Activated T-cell treated with anti-CD3 and anti-CD28 coated beads, Interleukin-2, amount 50 U/mL, for 72 hours (primary cell): ENCODE measurements around the gene COL9A3. TPM values are rescaled to one million over a fixed set of nuclear protein-coding genes. Genes with fewer than 3 reads are reported as not detected.
A peak's percentile ranks its signal among the peaks of the same experiment; 100 is the strongest.

Source experiments
- ATAC-seq, 2 donors: fragments of 150-1000 bp; cut with Tn5 transposase; replicated peaks in 1 of 2; 2 replicates each; pipeline ENCODE4 v1.10.0; 2021; ENCODE audit warnings: moderate library complexity in 2 of 2, mild to moderate bottlenecking in 1 of 2
- DNase-seq, 2 donors: peaks; one replicate each; pipeline ENCODE4 v3.0.0; 2021 to 2022; ENCODE audit warnings: mixed read lengths in 1 of 2
- H3K27ac Mint-ChIP-seq: one replicate; pipeline ENCODE4 v1.8.0; 2022; ENCODE audit warnings: mild to moderate bottlenecking, moderate library complexity, mixed read lengths
- H3K27me3 Mint-ChIP-seq: one replicate; pipeline ENCODE4 v1.8.0; 2022; ENCODE audit warnings: low read depth, mixed read lengths
- H3K36me3 Mint-ChIP-seq, 2 donors: one replicate each; pipeline ENCODE4 v1.8.0; 2022; ENCODE audit warnings: mixed read lengths in 2 of 2, mild to moderate bottlenecking in 1 of 2; ENCODE audit not compliant: insufficient read depth in 2 of 2
- H3K4me1 Mint-ChIP-seq: one replicate; pipeline ENCODE4 v1.8.0; 2022; ENCODE audit warnings: low read depth, mixed read lengths
- H3K4me3 Mint-ChIP-seq, 2 donors: one replicate each; pipeline ENCODE4 v1.8.0; 2022; ENCODE audit warnings: mild to moderate bottlenecking in 2 of 2, mixed read lengths in 2 of 2, moderate library complexity in 2 of 2
- H3K9me3 Mint-ChIP-seq, 2 donors: one replicate each; pipeline ENCODE4 v1.8.0; 2022; ENCODE audit warnings: mixed read lengths in 2 of 2
- total RNA-seq, 2 donors: library from RNA; stranded (reverse); gene quantifications; one replicate each; pipeline ENCODE4 v1.2.3, GENCODE V29; 2022

Gene COL9A3
- total RNA-seq, 2 donors from 2014 or later, result 0.31 to 0.46 TPM

- Mint-ChIP-seq H3K9me3 (no peaks in the 10 kb centered on the region), H3K36me3 (no peaks in the 10 kb centered on the region), H3K4me1 (peaks cover 15% of the 10 kb centered on the region), H3K27me3 (no peaks in the 10 kb centered on the region), H3K4me3 (no peak overlapping the region), H3K27ac (no peak overlapping the region)
- DNase-seq (no peak), ATAC-seq (no peak)
These were observed 34.0 kb upstream of the COL9A3 start for GRCh38 chr20:62782893-62783278.

GRCh38 chr20:62784497-62784896, 32.4 kb upstream of the COL9A3 start:
- Mint-ChIP-seq H3K36me3 (no peaks in the 10 kb centered on the region), H3K9me3 (no peaks in the 10 kb centered on the region), H3K27me3 (no peaks in the 10 kb centered on the region), H3K4me1 (peaks cover 15% of the 10 kb centered on the region), H3K4me3 (no peak overlapping the region), H3K27ac (no peak overlapping the region)
- no peak for DNase-seq
- no peak for ATAC-seq

- H3K4me3 Mint-ChIP-seq, result no peak overlapping the region
- H3K36me3 Mint-ChIP-seq, result no peaks in the 10 kb centered on the region
- H3K4me1 Mint-ChIP-seq, result peaks cover 15% of the 10 kb centered on the region
These were observed 31.5 kb upstream of the COL9A3 start for GRCh38 chr20:62785393-62785792.

DNA sequence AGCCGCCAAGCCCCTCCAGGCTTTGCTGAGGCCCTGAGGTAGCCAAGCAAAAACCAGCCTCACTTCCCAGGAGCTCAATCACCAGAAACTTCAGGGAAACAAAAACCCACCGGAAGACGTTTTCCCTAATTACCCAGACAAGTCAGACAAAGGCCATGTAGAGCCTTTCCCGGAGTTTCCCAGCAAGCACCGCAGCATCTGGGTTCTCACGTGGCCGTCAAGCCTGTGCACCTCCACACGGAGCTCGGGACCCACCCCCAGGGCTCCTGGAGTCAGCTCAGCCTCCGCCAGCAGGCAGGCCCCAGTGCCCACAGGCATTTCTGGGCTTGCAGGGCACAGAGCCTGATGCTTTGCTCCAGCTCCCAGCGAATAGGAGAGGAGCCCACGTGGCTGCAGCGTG, 30.7 kb upstream of the COL9A3 start:
- no peaks in the 10 kb centered on the region for H3K9me3 Mint-ChIP-seq
- no peaks in the 10 kb centered on the region for H3K27me3 Mint-ChIP-seq
- no peak for DNase-seq
- H3K36me3 Mint-ChIP-seq, result no peaks in the 10 kb centered on the region
- ATAC-seq, result no peak
- H3K4me1 Mint-ChIP-seq, result peaks cover 16% of the 10 kb centered on the region
- H3K27ac Mint-ChIP-seq, result no peak overlapping the region
- H3K4me3 Mint-ChIP-seq, result no peak overlapping the region

More at GRCh38 chr20:62785393-62785792, 31.5 kb upstream of the COL9A3 start:
- Mint-ChIP-seq H3K27ac (no peak overlapping the region), H3K27me3 (no peaks in the 10 kb centered on the region), H3K9me3 (no peaks in the 10 kb centered on the region)
- DNase-seq, result no peak
- ATAC-seq, result no peak

DNA sequence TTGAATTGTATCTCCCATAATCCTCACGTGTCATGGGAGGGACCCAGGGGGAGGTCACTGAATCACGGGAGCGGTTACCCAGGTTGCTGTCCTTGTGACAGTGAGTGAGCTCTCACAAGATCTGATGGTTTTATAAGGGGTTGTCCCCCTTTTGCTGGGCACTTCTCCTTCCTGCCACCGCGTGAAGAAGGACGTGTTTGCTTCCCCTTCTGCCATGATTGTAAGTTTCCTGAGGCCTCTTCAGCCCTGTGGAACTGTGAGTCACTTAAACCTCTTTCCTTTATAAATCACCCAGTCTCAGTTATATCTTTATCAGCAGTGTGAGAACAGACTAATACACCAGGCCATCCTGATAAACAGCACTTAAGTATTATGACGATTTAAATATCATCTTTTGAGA, 29.5 kb upstream of the COL9A3 start:
- H3K27ac Mint-ChIP-seq, result no peak overlapping the region
- no peak overlapping the region for H3K4me3 Mint-ChIP-seq
- DNase-seq (no peak), ATAC-seq (no peak)
- peaks cover 23% of the 10 kb centered on the region for H3K4me1 Mint-ChIP-seq
- H3K36me3 Mint-ChIP-seq, result no peaks in the 10 kb centered on the region
- no peaks in the 10 kb centered on the region for H3K27me3 Mint-ChIP-seq
- H3K9me3 Mint-ChIP-seq, result no peaks in the 10 kb centered on the region

DNA sequence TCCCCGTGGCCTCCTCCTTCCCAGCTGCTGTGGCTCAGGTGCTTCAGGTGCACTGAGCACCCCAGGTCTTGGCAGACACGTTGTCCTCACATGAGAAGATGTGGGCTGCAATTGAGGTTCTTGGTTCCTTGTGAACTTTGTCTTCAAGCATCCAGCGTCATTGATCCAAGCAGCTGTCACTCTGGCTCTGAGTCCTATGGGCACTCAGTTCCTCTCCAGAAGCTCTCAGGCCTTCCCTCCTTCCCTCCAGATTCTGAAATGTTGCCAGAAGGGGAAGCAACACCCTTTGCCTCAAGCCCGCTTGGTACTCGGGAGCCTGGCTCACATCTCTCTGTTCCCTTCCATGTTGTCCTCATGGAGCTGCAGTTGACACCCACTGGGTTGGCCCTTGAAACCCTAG, 29.0 kb upstream of the COL9A3 start:
- no peaks in the 10 kb centered on the region for H3K36me3 Mint-ChIP-seq
- H3K9me3 Mint-ChIP-seq, result no peaks in the 10 kb centered on the region
- H3K27me3 Mint-ChIP-seq, result no peaks in the 10 kb centered on the region
- no peak overlapping the region for H3K4me3 Mint-ChIP-seq
- peaks cover 18% of the 10 kb centered on the region for H3K4me1 Mint-ChIP-seq
- ATAC-seq (no peak), DNase-seq (no peak)
- no peak overlapping the region for H3K27ac Mint-ChIP-seq

DNA sequence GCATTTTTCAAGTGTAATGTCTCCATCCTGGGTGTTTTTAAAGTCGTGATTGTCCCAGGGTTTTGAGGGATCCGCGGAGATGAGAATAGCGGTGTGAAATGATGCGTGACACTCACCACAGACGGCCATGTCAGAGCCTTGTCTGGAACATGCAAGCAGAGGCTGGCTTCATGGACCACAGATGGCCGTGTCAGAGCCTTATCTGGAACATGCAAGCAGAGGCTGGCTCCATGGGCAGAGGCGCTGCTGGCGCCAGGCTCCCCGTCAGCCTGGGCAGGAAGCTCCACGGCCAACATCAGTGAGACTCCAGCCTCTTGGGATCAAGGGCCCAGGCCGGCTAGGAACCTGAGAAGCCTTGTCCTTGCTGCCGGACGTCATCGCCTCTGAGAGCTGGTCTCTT, 28.2 kb upstream of the COL9A3 start:
- peaks cover 23% of the 10 kb centered on the region for H3K4me1 Mint-ChIP-seq
- no peak overlapping the region for H3K4me3 Mint-ChIP-seq
- H3K9me3 Mint-ChIP-seq, result no peaks in the 10 kb centered on the region
- H3K27me3 Mint-ChIP-seq, result no peaks in the 10 kb centered on the region
- DNase-seq (no peak), ATAC-seq (no peak)
- no peaks in the 10 kb centered on the region for H3K36me3 Mint-ChIP-seq
- no peak overlapping the region for H3K27ac Mint-ChIP-seq

DNA sequence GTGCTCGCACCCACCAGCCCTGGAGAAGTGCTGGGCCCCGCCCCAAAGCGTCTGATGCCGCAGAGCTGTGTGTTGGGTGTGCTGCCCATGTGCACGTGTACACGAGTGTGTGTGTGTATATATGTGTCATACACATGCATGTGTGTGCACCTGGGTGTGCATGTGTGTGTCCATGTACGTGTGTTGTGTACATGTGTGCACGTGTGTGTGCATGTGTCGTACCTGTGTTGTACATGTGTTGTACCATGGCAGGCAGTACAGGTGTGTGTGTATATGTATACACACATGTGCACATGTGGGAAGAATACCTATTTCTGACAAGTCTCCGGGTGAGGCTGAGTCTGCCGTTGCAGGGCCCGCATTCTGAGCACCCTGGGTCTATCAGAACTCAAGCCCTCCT, 26.8 kb upstream of the COL9A3 start:
- peaks cover 27% of the 10 kb centered on the region for H3K4me1 Mint-ChIP-seq
- no peaks in the 10 kb centered on the region for H3K36me3 Mint-ChIP-seq
- no peaks in the 10 kb centered on the region for H3K27me3 Mint-ChIP-seq
- no peak for ATAC-seq
- H3K27ac Mint-ChIP-seq, result no peak overlapping the region
- no peak overlapping the region for H3K4me3 Mint-ChIP-seq
- H3K9me3 Mint-ChIP-seq, result no peaks in the 10 kb centered on the region
- DNase-seq, result no peak

DNA sequence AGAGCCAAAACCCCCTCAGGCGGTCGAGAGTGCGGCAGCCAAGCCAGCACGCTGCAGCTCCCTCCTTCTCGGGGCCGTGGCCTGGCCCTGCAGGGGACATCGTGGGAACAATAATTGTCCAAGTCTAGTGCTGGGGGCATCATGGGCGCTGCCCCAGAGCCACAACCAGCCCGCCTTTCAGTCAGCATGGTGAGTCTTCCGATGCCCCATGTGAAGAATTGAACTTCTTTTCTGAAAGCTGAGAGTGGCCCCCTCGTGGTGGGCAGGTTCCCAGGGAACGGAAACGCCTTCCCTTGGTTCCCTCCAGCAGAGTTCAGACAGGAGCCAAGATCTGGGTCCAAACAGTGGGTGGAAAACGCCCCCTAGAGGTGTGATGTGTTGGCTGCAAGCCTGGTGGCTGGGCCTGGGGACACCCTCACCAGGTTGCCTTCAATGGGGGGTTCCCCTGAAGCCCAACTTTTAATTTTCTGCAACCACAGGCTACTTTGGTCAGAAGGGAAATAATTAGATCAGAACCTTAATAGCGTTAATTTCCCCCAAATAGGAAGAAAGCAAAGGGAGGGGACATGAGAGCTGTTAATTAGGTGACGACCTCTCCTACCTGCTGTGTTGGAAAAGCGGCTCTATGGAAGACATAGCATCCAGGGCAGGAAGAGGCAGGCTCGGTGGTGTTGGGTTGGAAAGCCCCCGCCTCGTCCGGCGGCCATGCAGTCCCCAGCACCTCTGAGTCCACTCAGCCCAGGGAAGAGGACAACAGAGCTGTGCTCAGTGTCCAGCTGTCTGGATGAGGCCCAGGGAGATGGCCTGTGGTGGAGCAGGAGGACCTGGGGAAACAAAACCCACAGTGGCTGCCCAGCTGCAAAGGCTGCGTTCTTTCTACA, 25.3 kb upstream of the COL9A3 start:
- Mint-ChIP-seq H3K9me3 (no peaks in the 10 kb centered on the region), H3K4me1 (peaks cover 27% of the 10 kb centered on the region), H3K27ac (no peak overlapping the region), H3K4me3 (no peak overlapping the region), H3K27me3 (no peaks in the 10 kb centered on the region), H3K36me3 (no peaks in the 10 kb centered on the region)
- ATAC-seq, result peak; percentile 14 to 22
- peak; percentile 78 to 82 for DNase-seq

DNA sequence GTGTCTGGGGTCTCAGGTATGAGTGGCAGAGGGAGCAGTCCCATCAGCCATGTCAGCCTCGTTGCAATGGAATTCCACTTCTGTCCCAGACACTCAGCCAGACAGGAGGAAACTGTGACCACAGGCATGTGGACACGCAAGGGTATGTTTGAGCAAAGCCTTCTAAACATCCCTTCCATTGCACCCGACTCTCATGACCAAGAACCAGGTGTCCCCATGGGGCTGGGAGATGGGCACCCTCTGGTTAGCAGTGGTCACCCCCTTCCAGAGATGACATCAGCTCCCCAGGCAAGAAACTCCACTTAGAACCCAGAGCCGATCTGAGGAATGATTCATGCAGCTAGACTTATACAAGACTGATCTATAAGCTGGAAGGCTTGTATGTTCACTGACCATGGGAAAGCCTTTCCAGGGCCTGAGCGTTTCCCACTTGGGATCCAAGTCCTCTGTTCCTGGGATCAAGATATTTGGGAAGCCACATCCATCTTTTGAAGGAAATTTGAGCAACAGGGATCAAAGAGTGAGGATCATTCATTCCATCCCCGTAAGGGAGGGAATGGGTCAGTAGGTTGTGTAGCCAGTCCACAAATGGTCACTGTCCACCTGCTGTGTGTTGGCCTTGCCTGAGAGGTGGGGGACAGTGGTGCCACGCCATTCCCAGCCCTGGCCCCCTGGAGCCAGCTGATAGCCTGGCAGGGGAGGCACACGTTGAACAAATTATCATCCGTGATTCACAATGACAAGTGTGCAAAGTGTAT, 24.5 kb upstream of the COL9A3 start:
- no peak for DNase-seq
- Mint-ChIP-seq H3K4me3 (peak overlapping the region in 1 of 2 donors; percentile 81), H3K27ac (peak overlapping the region; percentile 63), H3K27me3 (no peaks in the 10 kb centered on the region), H3K36me3 (no peaks in the 10 kb centered on the region), H3K4me1 (peaks cover 29% of the 10 kb centered on the region), H3K9me3 (no peaks in the 10 kb centered on the region)
- ATAC-seq, result no peak

DNA sequence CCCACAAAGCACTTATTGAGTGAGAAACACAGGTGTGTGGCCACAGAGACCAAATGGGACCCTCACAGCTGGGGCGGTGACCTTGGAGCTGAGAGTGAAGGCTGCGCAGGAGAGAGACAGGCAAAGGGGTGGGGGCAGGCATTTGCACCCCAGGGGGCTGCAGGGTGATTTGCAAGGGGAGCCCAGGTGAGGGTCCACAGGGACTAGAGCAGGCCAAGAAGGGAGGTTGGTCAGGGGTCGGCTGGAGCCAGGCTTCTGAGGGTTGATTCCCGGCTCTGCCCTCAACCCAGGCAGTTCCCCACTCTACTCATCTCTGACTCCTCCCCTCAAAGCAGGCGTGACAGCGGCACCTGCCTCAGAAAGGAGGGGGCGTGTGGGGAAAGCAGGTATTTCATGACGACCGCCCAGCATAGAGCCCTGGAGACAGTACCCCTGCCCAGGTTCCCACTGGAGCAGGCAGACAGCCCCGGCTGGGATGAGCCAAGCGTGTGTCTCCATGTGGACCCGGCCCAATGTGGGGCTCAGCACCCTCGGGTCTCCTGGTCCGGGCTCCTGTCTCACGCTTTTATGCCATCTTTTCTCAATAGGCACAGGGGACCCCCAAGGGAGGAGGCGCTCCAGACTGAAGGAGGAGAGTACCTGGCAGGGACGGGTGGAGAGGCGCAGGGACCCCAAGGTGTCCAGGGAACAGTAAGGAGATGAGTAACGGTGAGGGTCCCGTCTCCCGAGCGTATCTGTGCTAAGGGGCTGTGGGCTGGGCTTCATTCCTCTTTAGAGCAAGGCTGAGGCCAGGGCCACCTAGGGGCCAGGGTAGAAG, 23.7 kb upstream of the COL9A3 start:
- Mint-ChIP-seq H3K27ac (peak overlapping the region; percentile 85), H3K27me3 (no peaks in the 10 kb centered on the region), H3K36me3 (peaks cover 0 to 1% of the 10 kb centered on the region in 2 donors), H3K9me3 (no peaks in the 10 kb centered on the region), H3K4me1 (peaks cover 27% of the 10 kb centered on the region), H3K4me3 (peak overlapping the region; percentile 70 to 81)
- ATAC-seq (no peak), DNase-seq (no peak)

- no peaks in the 10 kb centered on the region for H3K27me3 Mint-ChIP-seq
- H3K27ac Mint-ChIP-seq, result peak overlapping the region; percentile 65
- peaks cover 27% of the 10 kb centered on the region for H3K4me1 Mint-ChIP-seq
- peak overlapping the region; percentile 70 to 81 for H3K4me3 Mint-ChIP-seq
- ATAC-seq, result no peak
- no peaks in the 10 kb centered on the region for H3K9me3 Mint-ChIP-seq
- no peak for DNase-seq
- H3K36me3 Mint-ChIP-seq, result peaks cover 0 to 5% of the 10 kb centered on the region in 2 donors
These were observed 23.2 kb upstream of the COL9A3 start for GRCh38 chr20:62793757-62794006.
